Measurements from ENCODE around the gene DYSF.
"Not testable (repeated sequence)": the region's sequence is repeated elsewhere in the genome, so short reads cannot be mapped to it uniquely, and the experiment has no call there.

DYSF gene

GRCh38 chr2:71453404-71454220, at the start of gene DYSF:
TSS of gene DYSF (plus strand) at chr2:71453561.
- DNase-seq (ENCODE audit: low read depth in 2 of 2) = no peak

- no peak for DNase-seq (ENCODE audit: low read depth in 2 of 2)
These were observed 43.8 kb upstream of the DYSF start for GRCh38 chr2:71409611-71410010.

- DNase-seq (ENCODE audit: low read depth in 2 of 2) = no peak
These were observed 42.7 kb upstream of the DYSF start for GRCh38 chr2:71410696-71411095.

GRCh38 chr2:71416866-71417265, 36.5 kb upstream of the DYSF start:
- DNase-seq (ENCODE audit: low read depth in 2 of 2) = peak in 1 of 2 donors; percentile 2

- DNase-seq (ENCODE audit: low read depth in 2 of 2) = no peak
These were observed 35.8 kb upstream of the DYSF start for GRCh38 chr2:71417300-71418202.

GRCh38 chr2:71419145-71419544, 34.2 kb upstream of the DYSF start:
- DNase-seq (ENCODE audit: low read depth in 2 of 2) = no peak

- DNase-seq (ENCODE audit: low read depth in 2 of 2) = no peak
These were observed 33.4 kb upstream of the DYSF start for GRCh38 chr2:71419976-71420375.

GRCh38 chr2:71422786-71423185, 30.6 kb upstream of the DYSF start:
- DNase-seq (ENCODE audit: low read depth in 2 of 2) = no peak

GRCh38 chr2:71423817-71424420, 29.4 kb upstream of the DYSF start:
- no peak for DNase-seq (ENCODE audit: low read depth in 2 of 2)

GRCh38 chr2:71426721-71427120, 26.6 kb upstream of the DYSF start:
- DNase-seq (ENCODE audit: low read depth in 2 of 2) = no peak

- no peak for DNase-seq (ENCODE audit: low read depth in 2 of 2)
These were observed 24.6 kb upstream of the DYSF start for GRCh38 chr2:71428472-71429383.

GRCh38 chr2:71445142-71445541, 8.2 kb upstream of the DYSF start:
- not testable (repeated sequence) for DNase-seq (ENCODE audit: low read depth in 2 of 2)

- no peak for DNase-seq (ENCODE audit: low read depth in 2 of 2)
These were observed 6.9 kb upstream of the DYSF start for GRCh38 chr2:71446505-71446904.

- no peak for DNase-seq (ENCODE audit: low read depth in 2 of 2)
These were observed 4.0 kb upstream of the DYSF start for GRCh38 chr2:71449343-71449742.

GRCh38 chr2:71451705-71452104, 1.7 kb upstream of the DYSF start:
- no peak for DNase-seq (ENCODE audit: low read depth in 2 of 2)

- peak in 1 of 2 donors; percentile 16 for DNase-seq (ENCODE audit: low read depth in 2 of 2)
These were observed 796 bp upstream of the DYSF start for GRCh38 chr2:71452565-71452964.

GRCh38 chr2:71454221-71455010, 1.1 kb downstream of the DYSF start:
- DNase-seq (ENCODE audit: low read depth in 2 of 2) = no peak

- no peak for DNase-seq (ENCODE audit: low read depth in 2 of 2)
These were observed 1.8 kb downstream of the DYSF start for GRCh38 chr2:71455011-71455740.

- no peak for DNase-seq (ENCODE audit: low read depth in 2 of 2)
These were observed 2.6 kb downstream of the DYSF start for GRCh38 chr2:71455741-71456569.

All from stimulated activated CD8-positive, alpha-beta memory T cell treated with anti-CD3 and anti-CD28 coated beads, Interleukin-15, amount 100 ng/mL, for 48 hours (primary cell).